Measurements from ENCODE around the gene NUMA1.
A peak's percentile ranks its signal among the peaks of the same experiment; 100 is the strongest.

The NUMA1 gene

GRCh38 chr11:72102162-72102561 is 21.8 kb upstream of the NUMA1 start:
- TF ChIP-seq CTCF (IDR thresholded peaks at IDR 0.05; ENCODE audit: low read length, missing control alignments): no peak
- H3K4me3 ChIP-seq (replicated peaks; ENCODE audit: low read depth, low read length): peak overlapping the region; percentile 94
- no peak for DNase-seq (ENCODE audit: low read depth)

- TF ChIP-seq CTCF (IDR thresholded peaks at IDR 0.05; ENCODE audit: low read length, missing control alignments): no peak
- DNase-seq (ENCODE audit: low read depth): no peak
- H3K4me3 ChIP-seq (replicated peaks; ENCODE audit: low read depth, low read length): no peak overlapping the region
These were observed 20.1 kb upstream of the NUMA1 start for GRCh38 chr11:72100462-72100861.

DNA sequence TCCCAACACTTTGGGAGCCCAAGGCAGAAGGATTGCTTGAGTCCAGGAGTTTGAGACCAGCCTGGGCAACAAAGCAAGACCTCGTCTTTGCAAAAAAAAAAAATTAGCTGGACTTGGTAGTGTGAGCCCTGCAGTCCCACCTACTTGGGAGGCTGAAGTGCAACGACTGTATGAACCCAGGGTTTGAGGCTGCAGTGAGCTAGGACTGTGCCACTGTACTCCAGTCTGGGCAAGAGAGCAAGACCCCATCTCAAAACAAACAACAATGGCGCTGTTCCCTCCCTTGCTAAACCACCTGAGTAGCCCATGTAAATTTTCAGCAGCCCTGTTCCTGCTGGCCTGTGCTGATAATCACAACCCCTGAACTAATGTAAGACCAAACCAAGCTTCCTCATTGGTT is 19.7 kb upstream of the NUMA1 start:
- no peak for TF ChIP-seq CTCF (IDR thresholded peaks at IDR 0.05; ENCODE audit: low read length, missing control alignments)
- DNase-seq (ENCODE audit: low read depth): no peak
- no peak overlapping the region for H3K4me3 ChIP-seq (replicated peaks; ENCODE audit: low read depth, low read length)

DNA sequence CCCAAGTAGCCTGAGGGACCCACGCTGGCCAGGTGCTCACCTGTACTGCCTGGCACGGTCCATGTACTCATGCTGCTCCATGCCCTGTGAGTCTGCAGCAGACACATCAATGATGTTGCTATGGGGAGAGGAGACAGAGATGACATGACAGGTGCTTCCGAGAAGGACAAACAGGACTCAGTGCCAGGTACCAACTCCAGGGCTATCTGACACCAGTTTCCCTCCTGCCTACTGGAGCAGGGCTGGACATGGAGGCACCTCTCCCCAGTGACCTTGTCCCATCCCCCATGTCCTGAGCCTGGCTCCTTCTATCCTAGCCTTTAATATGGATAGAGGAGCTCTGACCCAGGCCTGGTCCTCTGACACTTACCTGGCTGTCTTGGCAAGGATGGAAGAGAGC is 18.4 kb upstream of the NUMA1 start:
- H3K4me3 ChIP-seq (replicated peaks; ENCODE audit: low read depth, low read length): no peak overlapping the region
- no peak for DNase-seq (ENCODE audit: low read depth)
- TF ChIP-seq CTCF (IDR thresholded peaks at IDR 0.05; ENCODE audit: low read length, missing control alignments): no peak

GRCh38 chr11:72091292-72091691 is 10.9 kb upstream of the NUMA1 start:
- H3K4me3 ChIP-seq (replicated peaks; ENCODE audit: low read depth, low read length): no peak overlapping the region
- peak; percentile 72 for DNase-seq (ENCODE audit: low read depth)
- peak; percentile 91 for TF ChIP-seq CTCF (IDR thresholded peaks at IDR 0.05; ENCODE audit: low read length, missing control alignments)

DNA sequence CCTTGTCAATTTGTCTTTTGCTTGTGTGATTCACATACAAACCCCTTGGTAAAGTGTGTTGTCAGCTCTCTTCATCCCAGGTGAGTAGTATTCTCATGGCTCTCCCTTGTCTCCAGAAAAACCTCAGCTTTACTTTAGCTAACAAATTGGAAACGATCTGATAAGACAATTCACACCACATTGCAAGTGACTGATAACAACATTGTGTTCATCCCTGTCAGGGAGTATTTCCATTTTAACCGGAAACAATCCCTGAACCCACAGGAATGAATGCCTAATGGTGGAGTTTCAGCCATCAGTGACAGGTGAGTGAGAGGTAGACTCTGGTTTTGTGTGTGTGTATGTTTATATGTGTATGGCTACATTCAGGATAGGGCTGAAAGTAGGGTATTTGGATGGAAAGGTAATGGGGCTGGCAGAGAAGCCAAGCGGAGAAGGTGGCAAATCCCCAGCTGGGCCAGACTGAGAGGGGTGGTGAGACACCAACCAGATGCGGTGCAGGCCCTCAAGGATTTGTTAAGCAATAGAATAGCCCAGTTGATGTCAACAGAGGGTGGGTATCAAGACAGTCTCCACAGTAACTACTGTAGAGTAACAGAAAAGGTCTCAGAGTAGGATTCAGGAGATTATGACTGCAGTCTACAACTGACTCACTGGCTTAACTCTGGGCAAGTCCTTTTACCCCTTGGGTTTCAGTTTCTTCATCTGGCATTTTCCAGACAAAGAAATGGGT is 7.9 kb upstream of the NUMA1 start:
- H3K4me3 ChIP-seq (replicated peaks; ENCODE audit: low read depth, low read length): no peak overlapping the region
- TF ChIP-seq CTCF (IDR thresholded peaks at IDR 0.05; ENCODE audit: low read length, missing control alignments): no peak
- DNase-seq (ENCODE audit: low read depth): no peak

Measured in fibroblast of pulmonary artery (primary cell).